ENCODE data around the gene SEH1L. TPM values are rescaled to one million over a fixed set of nuclear protein-coding genes. Genes with fewer than 3 reads are reported as not detected.

SEH1L gene
- total RNA-seq, 1 donor from 2014 or later: 48.6 TPM

DNA sequence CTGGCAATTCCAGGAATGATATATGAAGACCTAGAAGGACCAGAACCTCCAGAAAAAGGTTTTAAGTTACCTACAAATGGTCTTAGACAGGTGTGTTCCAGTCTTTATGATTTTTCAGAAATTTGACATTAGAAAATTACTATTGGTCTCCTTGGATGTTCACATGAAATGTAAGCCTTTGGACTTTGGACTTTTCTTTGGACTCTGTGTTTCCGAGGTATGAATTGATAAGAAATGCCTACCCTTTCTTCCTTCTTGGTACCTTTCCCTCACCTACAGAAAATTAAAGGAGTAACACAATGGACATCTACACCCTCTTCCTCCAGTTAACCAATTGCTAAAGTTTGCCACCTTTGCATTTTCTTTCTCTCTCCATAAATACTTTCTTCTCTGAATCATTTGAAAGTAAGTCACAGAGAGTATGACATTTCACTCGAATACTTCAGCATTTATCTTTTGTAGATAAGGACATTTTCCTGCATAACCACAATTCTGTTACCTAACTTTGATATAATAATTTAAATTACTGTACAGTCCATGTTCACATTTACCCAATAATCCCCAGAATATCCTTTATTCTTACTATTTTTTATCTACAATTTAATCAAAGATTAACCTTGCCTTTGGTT lies 69.5 kb downstream of the SEH1L start:
- no peak overlapping the region for H3K4me2 ChIP-seq
- H3K27ac Mint-ChIP-seq: no peak overlapping the region
- no peaks in the 10 kb centered on the region for H3K9me3 Mint-ChIP-seq
- no peaks in the 10 kb centered on the region for H3K27me3 Mint-ChIP-seq (ENCODE audit: insufficient read depth, low read depth)
- H3K4me1 Mint-ChIP-seq: no peaks in the 10 kb centered on the region
- H3K9ac ChIP-seq: no peak overlapping the region
- no peak overlapping the region for H2AFZ ChIP-seq (replicated peaks)
- H3K36me3 Mint-ChIP-seq: peaks cover 52% of the 10 kb centered on the region
- no peaks in the 10 kb centered on the region for H3F3A ChIP-seq (ENCODE audit: low read depth)
- H3K36me3 ChIP-seq: peaks cover 38% of the 10 kb centered on the region
- no peaks in the 10 kb centered on the region for H3K9me3 ChIP-seq (ENCODE audit: low read depth)
- DNase-seq (ENCODE audit: low spot score): no peak
- H3K79me2 ChIP-seq (ENCODE audit: low read depth): peaks cover 7% of the 10 kb centered on the region
- no peak overlapping the region for H3K27ac ChIP-seq
- TF ChIP-seq EZH2phosphoT487 (IDR thresholded peaks at IDR 0.05) (no peak), EZH2 (IDR thresholded peaks at IDR 0.05) (no peak)
- TF ChIP-seq, protein P1, sequence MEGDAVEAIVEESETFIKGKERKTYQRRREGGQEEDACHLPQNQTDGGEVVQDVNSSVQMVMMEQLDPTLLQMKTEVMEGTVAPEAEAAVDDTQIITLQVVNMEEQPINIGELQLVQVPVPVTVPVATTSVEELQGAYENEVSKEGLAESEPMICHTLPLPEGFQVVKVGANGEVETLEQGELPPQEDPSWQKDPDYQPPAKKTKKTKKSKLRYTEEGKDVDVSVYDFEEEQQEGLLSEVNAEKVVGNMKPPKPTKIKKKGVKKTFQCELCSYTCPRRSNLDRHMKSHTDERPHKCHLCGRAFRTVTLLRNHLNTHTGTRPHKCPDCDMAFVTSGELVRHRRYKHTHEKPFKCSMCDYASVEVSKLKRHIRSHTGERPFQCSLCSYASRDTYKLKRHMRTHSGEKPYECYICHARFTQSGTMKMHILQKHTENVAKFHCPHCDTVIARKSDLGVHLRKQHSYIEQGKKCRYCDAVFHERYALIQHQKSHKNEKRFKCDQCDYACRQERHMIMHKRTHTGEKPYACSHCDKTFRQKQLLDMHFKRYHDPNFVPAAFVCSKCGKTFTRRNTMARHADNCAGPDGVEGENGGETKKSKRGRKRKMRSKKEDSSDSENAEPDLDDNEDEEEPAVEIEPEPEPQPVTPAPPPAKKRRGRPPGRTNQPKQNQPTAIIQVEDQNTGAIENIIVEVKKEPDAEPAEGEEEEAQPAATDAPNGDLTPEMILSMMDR (IDR thresholded peaks at IDR 0.05): no peak
- H4K20me1 ChIP-seq (ENCODE audit: low read depth): no peaks in the 10 kb centered on the region
- H3K27me3 ChIP-seq: no peaks in the 10 kb centered on the region
- no peak overlapping the region for H3K4me3 ChIP-seq
- H3K4me3 Mint-ChIP-seq: no peak overlapping the region
- H3K4me1 ChIP-seq: no peaks in the 10 kb centered on the region

DNA sequence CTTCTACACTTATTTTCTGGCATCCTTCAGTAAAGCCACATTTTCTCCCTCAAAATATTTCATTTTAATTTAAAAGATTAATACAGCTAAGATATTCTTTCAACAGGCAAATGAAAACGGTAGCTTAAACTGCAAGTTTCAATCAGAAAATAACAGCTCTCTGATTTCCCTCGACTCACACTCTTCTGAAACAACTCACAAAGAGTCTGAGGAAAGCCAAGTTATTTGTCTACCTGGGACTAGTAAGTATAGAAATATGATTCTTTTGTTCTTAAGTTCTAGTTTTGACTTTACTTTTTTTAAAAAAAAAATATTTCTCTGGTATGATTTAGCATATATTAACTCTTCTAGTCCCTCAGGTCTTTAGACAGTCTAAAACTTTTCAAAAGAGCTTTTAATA lies 70.6 kb downstream of the SEH1L start:
- Histone ChIP-seq H3K9ac (no peak overlapping the region), H3K4me3 (no peak overlapping the region), H3K36me3 (peaks cover 44% of the 10 kb centered on the region), H3K27ac (no peak overlapping the region), H3K27me3 (no peaks in the 10 kb centered on the region), H4K20me1 (ENCODE audit: low read depth) (no peaks in the 10 kb centered on the region), H2AFZ (replicated peaks) (no peak overlapping the region), H3K79me2 (ENCODE audit: low read depth) (peaks cover 17% of the 10 kb centered on the region), H3F3A (ENCODE audit: low read depth) (no peaks in the 10 kb centered on the region), H3K4me1 (no peaks in the 10 kb centered on the region), H3K4me2 (no peak overlapping the region), H3K9me3 (ENCODE audit: low read depth) (no peaks in the 10 kb centered on the region)
- Mint-ChIP-seq H3K9me3 (peaks cover 4% of the 10 kb centered on the region), H3K27ac (no peak overlapping the region), H3K36me3 (peaks cover 56% of the 10 kb centered on the region), H3K4me3 (no peak overlapping the region), H3K4me1 (no peaks in the 10 kb centered on the region), H3K27me3 (ENCODE audit: insufficient read depth, low read depth) (no peaks in the 10 kb centered on the region)
- no peak for DNase-seq (ENCODE audit: low spot score)
- no peak for TF ChIP-seq EZH2phosphoT487 (IDR thresholded peaks at IDR 0.05)
- TF ChIP-seq EZH2 (IDR thresholded peaks at IDR 0.05): no peak
- TF ChIP-seq, protein P1 (IDR thresholded peaks at IDR 0.05): no peak

DNA sequence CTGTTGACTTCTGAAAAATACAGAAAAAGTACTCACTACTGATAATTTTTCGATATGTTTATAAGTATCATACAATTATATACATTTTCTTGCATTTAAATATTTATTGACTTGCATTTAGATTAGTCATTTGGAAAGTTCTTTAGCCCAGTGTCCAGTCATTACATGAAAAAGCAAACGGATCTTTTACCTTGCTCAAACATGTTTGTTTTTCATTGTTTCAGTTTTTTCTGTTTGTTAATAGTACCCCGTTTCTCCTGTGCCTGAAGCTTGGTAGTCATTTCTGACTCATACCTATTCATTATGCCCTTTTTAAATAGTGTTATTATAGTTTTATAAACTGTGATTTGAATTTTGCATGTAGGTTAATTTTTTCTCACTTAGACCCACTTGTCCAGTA lies 71.5 kb downstream of the SEH1L start:
- H3K36me3 Mint-ChIP-seq: peaks cover 62% of the 10 kb centered on the region
- TF ChIP-seq EZH2 (IDR thresholded peaks at IDR 0.05) (no peak), EZH2phosphoT487 (IDR thresholded peaks at IDR 0.05) (no peak)
- TF ChIP-seq, protein P1 (IDR thresholded peaks at IDR 0.05): no peak
- H3K9me3 Mint-ChIP-seq: peaks cover 4% of the 10 kb centered on the region
- Histone ChIP-seq H3K9ac (no peak overlapping the region), H3K9me3 (ENCODE audit: low read depth) (no peaks in the 10 kb centered on the region), H3K79me2 (ENCODE audit: low read depth) (peaks cover 25% of the 10 kb centered on the region), H3K27ac (no peak overlapping the region), H4K20me1 (ENCODE audit: low read depth) (no peaks in the 10 kb centered on the region), H3K4me1 (no peaks in the 10 kb centered on the region), H3K27me3 (no peaks in the 10 kb centered on the region), H3F3A (ENCODE audit: low read depth) (no peaks in the 10 kb centered on the region), H3K36me3 (peaks cover 44% of the 10 kb centered on the region), H3K4me2 (no peak overlapping the region), H3K4me3 (no peak overlapping the region), H2AFZ (replicated peaks) (no peak overlapping the region)
- H3K27ac Mint-ChIP-seq: no peak overlapping the region
- H3K27me3 Mint-ChIP-seq (ENCODE audit: insufficient read depth, low read depth): no peaks in the 10 kb centered on the region
- no peak for DNase-seq (ENCODE audit: low spot score)
- H3K4me1 Mint-ChIP-seq: no peaks in the 10 kb centered on the region
- no peak overlapping the region for H3K4me3 Mint-ChIP-seq
